HepG2 (cell line): Measurements from ENCODE around the gene TRIM10. TPM values are rescaled to one million over a fixed set of nuclear protein-coding genes. Genes with fewer than 3 reads are reported as not detected.

Experiments
- ASH2L ChIP-seq: fragments of 300-600, 200-600 bp; sonication (generic); IDR thresholded peaks from 2 replicates; pipeline ENCODE4 v1.7.0; 2017; ENCODE audit warnings: low read depth, mild to moderate bottlenecking, moderate library complexity, mixed read lengths, low read length; ENCODE audit not compliant: insufficient read length
- HDAC1 ChIP-seq: sonication (generic); formaldehyde crosslinking; IDR thresholded peaks from 2 replicates; pipeline ENCODE4 v1.5.1; 2020; ENCODE audit warnings: mild to moderate bottlenecking, missing genetic modification reagents
- HIC2 ChIP-seq: sonication (generic); formaldehyde crosslinking; IDR thresholded peaks from 2 replicates; pipeline ENCODE4 v1.9.0; 2022; ENCODE audit warnings: low read depth, missing genetic modification reagents
- HMG20A ChIP-seq: IDR thresholded peaks from 2 replicates; pipeline ENCODE4 v1.6.1; 2016; ENCODE audit warnings: borderline replicate concordance
- HNF4A ChIP-seq: sonication (generic); formaldehyde crosslinking; IDR thresholded peaks from 2 replicates; pipeline ENCODE4 v1.4.0; 2020; ENCODE audit warnings: missing genetic modification reagents
- HNF4G ChIP-seq, 2 experiments: sonication (generic) in 1 of 2; formaldehyde crosslinking in 1 of 2; IDR thresholded peaks; 2 replicates each; pipeline versions ENCODE4 v1.4.0 to v1.6.1; 2011 to 2020; ENCODE audit warnings: borderline replicate concordance in 2 of 2, low read depth in 2 of 2, mild to moderate bottlenecking in 2 of 2, low read length in 1 of 2, missing genetic modification reagents in 1 of 2, moderate library complexity in 1 of 2
- PAXIP1 ChIP-seq: sonication (generic); formaldehyde crosslinking; conservative IDR thresholded peaks from 2 replicates; pipeline ENCODE4 v1.4.0; 2020; ENCODE audit warnings: mild to moderate bottlenecking, missing genetic modification reagents, moderate library complexity
- RXRA ChIP-seq: sonication (generic); formaldehyde crosslinking; IDR thresholded peaks from 2 replicates; pipeline ENCODE4 v1.5.1; 2020; ENCODE audit warnings: missing genetic modification reagents
- RXRB ChIP-seq: IDR thresholded peaks from 2 replicates; pipeline ENCODE4 v1.6.1; 2016; ENCODE audit warnings: borderline replicate concordance, missing genetic modification reagents, missing compliant biosample characterization
- TBP ChIP-seq: sonication (generic); formaldehyde crosslinking; IDR thresholded peaks from 2 replicates; pipeline ENCODE4 v1.5.0; 2020; ENCODE audit warnings: missing genetic modification reagents
- ZHX1 ChIP-seq: sonication (generic); formaldehyde crosslinking; IDR thresholded peaks from 2 replicates; pipeline ENCODE4 v1.8.1; 2022; ENCODE audit warnings: low read depth, mild to moderate bottlenecking, missing genetic modification reagents
- polyA plus RNA-seq, 8 experiments: library from polyadenylated mRNA; depleted of rRNA in 3 of 8; stranded (reverse) in 7 of 8; unstranded in 1 of 8; fragments of >200 nt; fragmentation: Illumina TruSeq in 4 of 8; extraction: Trizol in 4 of 8; gene quantifications; 2 replicates each; pipeline versions ENCODE4 v1.2.1 to v1.2.3, GENCODE V29; 2011 to 2016; ENCODE audit warnings: low read depth in 4 of 8, missing spikeins in 1 of 8, mixed read lengths in 1 of 8; ENCODE audit not compliant: insufficient read depth in 1 of 8
- total RNA-seq, 5 experiments: library from RNA; depleted of rRNA; stranded (reverse); fragments of >200 nt; fragmentation: Illumina TruSeq; extraction: Trizol; gene quantifications; 2 replicates each; pipeline ENCODE4 v1.2.3, GENCODE V29; 2016; ENCODE audit warnings: low read depth in 1 of 5

Gene TRIM10
- total and polyA plus RNA-seq, 2 of the 13 experiments (the other 11 are each of a cell fraction or from before 2014, with no cell fraction given) = 4.1 to 6.8 TPM

- TF ChIP-seq TBP (CRISPR knock-in tag) = no peak
- TF ChIP-seq RXRB (CRISPR knock-in tag) = peak; percentile 36; the same call in 1 of the 2 replicates
- 0 out of 2 replicates have a peak, but pooled peaks have one; percentile 35 for TF ChIP-seq PAXIP1
- 0 out of 2 replicates have a peak, but pooled peaks have one; percentile 41 for TF ChIP-seq HIC2 (CRISPR knock-in tag)
- TF ChIP-seq HDAC1 (CRISPR knock-in tag) = peak; percentile 24; the same call in 1 of the 2 replicates
- TF ChIP-seq HMG20A (CRISPR knock-in tag) = peak; percentile 27; the same call in 1 of the 2 replicates
- no peak for TF ChIP-seq ZHX1
- peak; percentile 56 for TF ChIP-seq ASH2L
- peak; percentile 69; the same call in 1 of the 2 replicates for TF ChIP-seq RXRA (CRISPR knock-in tag)
- peak; percentile 67; the same call in 1 of the 2 replicates for TF ChIP-seq HNF4G (IDR thresholded peaks at IDR 0.05; ENCODE audit: borderline replicate concordance, low read depth, low read length)
- TF ChIP-seq HNF4G (CRISPR knock-in tag; IDR thresholded peaks at IDR 0.05; ENCODE audit: borderline replicate concordance, low read depth) = no peak
- peak; percentile 79 for TF ChIP-seq HNF4A
These were observed 47.8 kb downstream of the TRIM10 start, which contains the start of gene TRIM31 (continued) for GRCh38 chr6:30113003-30113759.
